DMS 273 (cell line): ENCODE results near the gene GPR132.
"Not testable (repeated sequence)": the region's sequence is repeated elsewhere in the genome, so short reads cannot be mapped to it uniquely, and the experiment has no call there.

Source experiments
- DNase-seq: peaks from one replicate; lab custom pipeline; 2025; ENCODE audit not compliant: unreplicated experiment; lab: John Stamatoyannopoulos, UW

GPR132 gene

DNA sequence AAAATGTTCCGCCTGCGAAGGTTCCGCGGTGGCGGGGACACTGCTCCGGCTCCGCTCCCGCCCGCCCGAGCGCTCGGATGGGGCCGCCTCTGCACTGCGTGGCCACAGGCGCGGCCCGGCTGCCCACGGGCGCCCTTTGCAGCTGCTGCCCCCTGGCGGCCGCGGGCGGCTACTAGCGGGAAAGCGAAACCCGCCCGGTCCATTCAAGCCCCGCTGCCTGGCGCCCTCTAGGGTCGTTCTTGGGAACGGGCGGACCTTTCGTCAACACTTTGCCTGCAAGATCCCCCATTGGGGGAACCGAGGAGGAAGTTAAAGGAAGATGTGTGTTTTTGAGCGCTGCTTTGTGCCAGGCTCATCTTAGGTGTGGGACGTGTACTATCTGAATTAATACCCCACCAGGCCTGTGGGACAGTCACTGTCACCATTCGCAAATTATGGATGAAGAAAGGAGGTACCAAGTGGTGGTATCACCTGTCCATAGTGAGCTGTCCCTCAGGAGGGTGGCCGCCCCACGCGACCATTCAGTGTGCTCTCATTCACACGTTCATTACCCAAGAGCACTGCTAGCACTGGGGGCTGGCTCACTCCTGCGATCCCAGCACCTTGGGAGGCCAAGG lies 19.4 kb downstream of the GPR132 start:
- peak; percentile 96 for DNase-seq

DNA sequence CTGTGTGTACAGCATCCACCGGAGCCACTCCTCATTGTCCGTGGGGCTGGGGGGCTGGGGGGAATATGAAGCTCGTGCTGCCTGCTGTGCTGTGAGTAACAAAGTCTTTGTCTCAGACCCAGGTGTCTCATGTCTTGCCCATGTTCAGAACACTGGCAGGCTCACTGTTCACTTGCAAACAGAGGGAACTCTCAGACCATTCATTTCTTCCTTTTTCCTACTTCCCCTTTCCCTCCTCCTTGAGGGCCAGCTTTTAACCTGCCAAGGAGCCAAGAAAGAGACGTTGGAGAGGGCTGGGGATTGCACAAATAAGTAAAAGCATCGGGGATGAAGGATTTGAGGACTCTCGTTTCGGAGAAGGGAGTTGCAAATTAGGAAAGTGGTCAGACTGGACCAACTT lies 21.6 kb downstream of the GPR132 start:
- no peak for DNase-seq

DNA sequence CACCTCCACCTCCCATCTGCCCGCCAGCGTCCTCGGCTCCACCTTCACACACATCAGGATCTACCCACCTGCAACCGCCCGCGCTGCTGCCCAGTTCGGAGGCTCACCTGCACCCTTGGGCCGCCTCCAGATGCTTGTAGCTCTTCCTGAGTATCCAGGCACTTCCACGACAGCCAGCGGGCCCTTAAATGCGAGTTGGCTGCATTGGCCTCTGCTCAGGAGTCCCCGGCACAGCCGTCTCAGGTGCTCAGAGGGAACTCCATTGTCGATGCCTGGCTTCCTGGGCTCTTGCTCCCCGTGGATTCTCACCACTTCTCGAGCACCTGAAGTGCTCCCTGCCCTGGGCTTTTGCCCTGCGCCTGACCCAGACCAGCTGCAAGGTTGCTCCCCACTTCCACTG lies 22.4 kb downstream of the GPR132 start:
- DNase-seq: no peak

GRCh38 chr14:105041841-105042765 lies 23.1 kb downstream of the GPR132 start:
- no peak for DNase-seq

DNA sequence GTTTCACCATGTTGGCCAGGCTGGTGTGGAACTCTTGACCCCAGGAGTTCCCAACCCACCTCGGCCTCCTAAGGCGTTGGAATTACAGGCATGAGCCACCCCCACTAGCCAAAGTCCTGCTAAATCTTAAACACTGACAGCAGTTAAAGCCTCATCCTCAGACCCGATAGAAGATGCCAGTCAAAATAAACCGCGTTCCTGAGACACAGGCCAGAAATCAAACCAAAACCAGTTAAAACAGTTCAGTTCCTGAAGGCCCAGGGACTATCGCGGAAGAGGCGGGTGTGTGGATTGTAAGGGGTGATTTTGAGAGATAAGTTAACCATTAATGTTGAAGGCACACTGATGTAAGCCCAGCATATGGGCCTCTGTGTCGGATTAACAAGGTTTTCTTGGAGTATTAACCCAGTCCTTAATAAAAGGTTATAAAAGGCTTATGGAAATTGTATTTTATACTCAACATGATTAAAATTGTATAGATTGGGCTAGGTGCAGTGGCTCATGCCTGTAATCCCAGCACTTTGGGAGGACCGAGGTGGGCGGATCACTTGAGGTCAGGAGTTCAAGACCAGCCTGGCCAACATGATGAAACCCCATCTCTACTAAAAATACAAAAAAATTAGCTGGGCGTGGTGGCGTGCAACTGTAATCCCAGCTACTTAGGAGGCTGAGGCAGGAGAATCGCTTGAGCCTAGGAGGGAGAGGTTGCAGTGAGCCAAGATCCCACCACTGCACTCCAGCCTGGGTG lies 25.6 kb downstream of the GPR132 start:
- no peak for DNase-seq

- not testable (repeated sequence) for DNase-seq
Measured at GRCh38 chr14:105035616-105036015, 29.6 kb downstream of the GPR132 start.

GRCh38 chr14:105034315-105035039 lies 30.8 kb downstream of the GPR132 start:
- DNase-seq: no peak

- not testable (repeated sequence) for DNase-seq
Measured at GRCh38 chr14:105033412-105033900, 31.8 kb downstream of the GPR132 start.

- not testable (repeated sequence) for DNase-seq
Measured at GRCh38 chr14:105032451-105032901, 32.8 kb downstream of the GPR132 start.

- DNase-seq: no peak
Measured at GRCh38 chr14:105030836-105031396, 34.3 kb downstream of the GPR132 start.

GRCh38 chr14:105030194-105030593 lies 35.0 kb downstream of the GPR132 start:
- DNase-seq: no peak

GRCh38 chr14:105029402-105029801 lies 35.8 kb downstream of the GPR132 start:
- no peak for DNase-seq

DNA sequence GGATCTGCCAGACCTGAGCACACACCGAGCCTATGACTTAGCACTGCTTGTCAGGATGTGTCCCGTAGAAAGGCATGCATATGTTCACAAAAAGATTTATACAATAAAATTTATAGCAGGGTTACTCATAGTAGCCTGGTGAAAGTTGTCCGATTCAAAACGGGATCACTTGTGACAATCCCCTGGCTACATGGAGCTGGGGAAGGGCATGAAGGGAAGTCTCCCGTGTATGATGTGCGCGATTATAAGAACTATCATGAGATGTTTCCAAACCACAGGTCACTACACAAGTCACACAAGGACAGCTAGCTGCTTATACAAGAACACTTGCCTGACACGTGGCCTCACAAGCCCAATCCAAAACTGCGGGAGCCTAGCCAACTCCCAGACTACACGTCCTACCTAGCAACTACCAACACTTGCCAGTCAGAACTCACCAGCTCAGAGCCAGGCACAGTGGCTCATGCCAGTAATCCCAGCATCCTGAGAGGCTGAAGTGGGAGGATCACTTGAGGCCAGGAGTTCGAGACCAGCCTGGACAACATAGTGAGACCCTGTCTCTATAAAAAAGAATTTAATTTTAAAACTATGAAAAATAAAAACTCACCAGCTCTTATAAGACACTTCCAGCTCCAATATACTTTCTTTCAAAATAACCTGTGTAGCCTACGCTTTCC lies 36.8 kb downstream of the GPR132 start:
- peak; percentile 92 for DNase-seq

GRCh38 chr14:105027718-105028117 lies 37.5 kb downstream of the GPR132 start:
- not testable (repeated sequence) for DNase-seq

DNA sequence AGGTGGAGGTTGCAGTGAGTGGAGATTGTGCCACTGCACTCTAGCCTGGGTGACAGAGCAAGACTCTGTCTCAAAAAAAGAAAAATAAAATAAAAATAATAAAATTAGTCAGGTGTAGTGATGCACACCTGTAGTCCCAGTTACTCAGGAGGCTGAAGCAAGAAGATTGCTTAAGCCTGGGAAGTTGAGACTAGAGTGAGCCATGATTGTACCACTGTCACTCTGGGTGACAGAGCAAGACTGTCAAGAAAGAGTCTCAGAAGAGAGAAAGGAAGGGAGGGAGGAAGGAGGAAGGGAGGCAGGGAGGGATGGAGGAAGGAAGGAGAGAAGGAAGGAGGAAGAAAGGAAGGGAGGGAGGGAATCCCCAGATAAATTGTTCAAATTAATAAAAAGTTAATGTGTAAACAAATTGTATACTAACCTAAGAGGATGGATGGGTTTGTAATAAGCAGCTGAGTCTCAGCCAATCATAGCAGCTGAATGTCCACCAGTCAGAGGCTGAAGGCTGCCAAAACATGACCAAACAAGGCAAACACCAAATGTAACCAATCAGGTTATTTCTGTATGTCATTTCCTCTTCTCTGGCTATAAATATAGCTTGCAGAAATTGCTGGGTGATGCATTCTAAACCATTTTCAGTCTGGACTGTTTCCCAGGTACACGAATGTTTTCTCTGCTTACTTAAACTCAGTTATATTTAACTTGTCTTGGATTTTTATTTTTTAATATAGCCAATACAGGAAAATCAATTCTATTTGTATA lies 38.2 kb downstream of the GPR132 start:
- peak; percentile 65 for DNase-seq

- DNase-seq: no peak
Measured at GRCh38 chr14:105026033-105026785, 39.0 kb downstream of the GPR132 start.

DNA sequence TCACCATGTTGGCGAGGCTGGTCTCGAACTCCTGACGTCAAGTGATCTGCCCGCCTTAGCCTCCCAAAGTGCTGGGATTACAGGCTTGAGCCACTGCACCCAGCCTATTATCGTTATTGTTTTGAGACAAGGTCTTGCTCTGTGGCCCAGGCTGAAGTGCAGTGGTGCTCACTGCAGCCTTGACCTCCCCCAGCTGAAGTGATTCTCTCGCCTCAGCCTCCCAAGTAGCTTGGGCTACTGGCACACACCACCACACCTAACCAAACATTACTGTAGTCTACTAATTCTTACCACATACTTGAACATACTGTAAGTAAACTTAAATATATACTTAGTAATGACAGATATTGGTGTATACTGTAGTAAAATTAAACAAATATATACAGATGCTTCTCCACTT lies 39.8 kb downstream of the GPR132 start:
- no peak for DNase-seq

- no peak for DNase-seq
Measured at GRCh38 chr14:105023791-105024480, 41.3 kb downstream of the GPR132 start.
